ENCODE data around the gene LRRC10B. TPM values are rescaled to one million over a fixed set of nuclear protein-coding genes. Genes with fewer than 3 reads are reported as not detected.

The LRRC10B gene
- polyA plus RNA-seq, 1 donor: 0.63 TPM

DNA sequence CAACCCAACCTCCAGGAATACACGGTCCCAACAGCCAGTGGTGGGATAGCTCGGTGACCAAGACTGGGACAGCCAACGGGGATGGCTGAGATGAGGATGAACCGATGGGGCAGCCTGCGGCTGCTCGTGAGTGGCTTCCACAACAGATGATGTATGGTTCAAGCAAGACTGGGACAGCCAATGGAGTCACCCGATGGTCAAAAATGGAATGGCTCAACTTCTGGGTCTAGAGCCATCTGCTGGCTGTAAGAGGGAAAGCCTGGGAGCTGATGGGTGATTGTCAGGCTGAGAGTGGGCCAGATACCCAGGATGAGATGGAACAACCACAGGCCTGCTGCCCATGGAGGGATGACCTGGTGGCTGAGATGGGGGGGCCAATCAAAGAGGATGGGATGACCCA lies 36.8 kb downstream of the LRRC10B start:
- DNase-seq: no peak

- DNase-seq: no peak
Measured at GRCh38 chr11:61545921-61546320, 37.4 kb downstream of the LRRC10B start.

- DNase-seq: no peak
Measured at GRCh38 chr11:61546663-61547062, 38.1 kb downstream of the LRRC10B start.

GRCh38 chr11:61547246-61547645 lies 38.7 kb downstream of the LRRC10B start:
- no peak for DNase-seq

DNA sequence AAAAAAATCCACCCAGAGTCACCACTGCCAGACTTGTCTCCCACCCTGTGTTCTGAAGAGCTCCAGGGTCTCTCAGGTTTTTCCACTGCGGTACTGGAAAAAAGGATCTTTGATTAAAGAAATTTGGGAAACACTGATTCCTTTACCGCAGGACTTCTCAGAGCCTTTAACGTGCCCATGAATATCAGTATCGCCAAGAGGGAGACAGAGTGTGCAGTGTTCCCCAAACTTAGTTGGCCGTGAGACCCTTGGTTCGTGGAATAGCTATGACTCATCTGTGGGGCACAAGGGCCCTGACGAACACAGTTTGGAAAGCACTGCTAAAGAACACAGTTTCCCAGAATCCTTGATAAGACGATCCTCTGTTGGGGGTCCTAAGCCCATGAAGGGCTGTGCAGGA lies 40.6 kb downstream of the LRRC10B start:
- DNase-seq: no peak

- no peak for DNase-seq
Measured at GRCh38 chr11:61549662-61550568, 41.4 kb downstream of the LRRC10B start.

DNA sequence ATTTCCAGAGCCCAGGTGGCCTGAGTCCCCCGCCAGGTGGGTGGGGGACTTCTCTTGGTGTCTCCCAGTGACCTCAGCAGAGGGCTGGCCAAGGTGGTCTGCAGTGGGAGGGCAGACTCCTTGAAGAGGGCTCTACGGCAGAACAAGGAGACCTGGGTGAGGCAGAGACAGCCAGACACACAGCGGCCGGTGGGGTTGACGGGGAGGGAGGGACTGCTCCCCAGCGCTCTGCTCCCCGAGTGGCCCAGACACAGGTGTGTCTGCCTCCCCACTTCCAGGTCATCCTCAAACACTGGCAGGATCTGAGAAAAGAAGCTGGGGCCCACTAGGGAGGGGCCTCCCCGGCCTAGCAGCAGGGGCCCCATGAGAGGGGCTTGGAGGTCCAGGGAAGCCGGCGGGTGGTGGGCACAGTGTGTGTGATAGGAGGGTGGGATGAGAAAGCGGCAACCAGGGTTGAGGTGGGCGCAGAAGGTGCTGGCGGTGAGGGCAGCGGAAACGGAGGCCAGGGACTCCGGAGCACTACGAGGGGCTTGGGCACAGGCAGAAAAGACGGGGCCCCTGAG lies 42.2 kb downstream of the LRRC10B start:
- no peak for DNase-seq

- no peak for DNase-seq
Measured at GRCh38 chr11:61551634-61552033, 43.1 kb downstream of the LRRC10B start.

GRCh38 chr11:61552108-61552635 lies 43.6 kb downstream of the LRRC10B start:
- no peak for DNase-seq

DNA sequence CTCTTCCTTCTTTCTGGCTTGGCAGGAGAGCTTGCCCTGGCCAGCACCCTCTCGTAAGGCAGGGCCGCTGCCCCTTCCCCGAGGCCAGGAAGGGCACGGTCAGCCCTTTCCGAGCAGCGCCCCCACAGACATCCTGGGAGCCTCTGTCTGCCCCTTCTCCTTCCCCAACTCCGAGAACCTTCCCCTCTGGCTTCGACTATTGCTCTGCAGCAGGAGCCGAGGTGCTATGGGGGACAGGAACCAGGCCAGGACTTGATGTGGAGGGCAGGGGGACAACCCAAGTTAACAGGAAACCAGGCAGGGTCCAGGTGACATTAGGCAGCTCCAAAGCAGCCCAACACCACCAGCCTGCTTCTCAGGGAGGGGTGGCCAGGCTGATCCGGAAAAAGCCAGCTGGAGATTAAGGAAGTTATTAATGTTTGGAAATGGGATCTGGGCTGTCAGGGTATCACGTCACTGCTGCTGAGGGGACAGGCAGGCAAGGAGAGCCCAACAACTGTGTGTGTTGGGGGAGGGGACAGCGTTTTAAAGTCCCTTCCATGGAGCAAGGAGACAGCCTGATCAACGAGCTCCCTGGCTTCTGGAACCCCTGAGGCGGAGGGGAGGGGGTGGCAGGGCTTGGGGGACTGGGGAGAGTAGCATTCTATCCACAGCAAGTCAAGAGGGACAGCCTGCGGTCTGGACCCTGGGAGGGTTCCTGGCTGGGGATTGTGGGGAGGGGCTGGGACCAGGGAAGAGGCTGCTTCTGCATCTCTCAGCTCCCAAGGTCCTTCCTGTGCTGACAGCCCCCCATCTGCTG lies 45.0 kb downstream of the LRRC10B start:
- no peak for DNase-seq

DNA sequence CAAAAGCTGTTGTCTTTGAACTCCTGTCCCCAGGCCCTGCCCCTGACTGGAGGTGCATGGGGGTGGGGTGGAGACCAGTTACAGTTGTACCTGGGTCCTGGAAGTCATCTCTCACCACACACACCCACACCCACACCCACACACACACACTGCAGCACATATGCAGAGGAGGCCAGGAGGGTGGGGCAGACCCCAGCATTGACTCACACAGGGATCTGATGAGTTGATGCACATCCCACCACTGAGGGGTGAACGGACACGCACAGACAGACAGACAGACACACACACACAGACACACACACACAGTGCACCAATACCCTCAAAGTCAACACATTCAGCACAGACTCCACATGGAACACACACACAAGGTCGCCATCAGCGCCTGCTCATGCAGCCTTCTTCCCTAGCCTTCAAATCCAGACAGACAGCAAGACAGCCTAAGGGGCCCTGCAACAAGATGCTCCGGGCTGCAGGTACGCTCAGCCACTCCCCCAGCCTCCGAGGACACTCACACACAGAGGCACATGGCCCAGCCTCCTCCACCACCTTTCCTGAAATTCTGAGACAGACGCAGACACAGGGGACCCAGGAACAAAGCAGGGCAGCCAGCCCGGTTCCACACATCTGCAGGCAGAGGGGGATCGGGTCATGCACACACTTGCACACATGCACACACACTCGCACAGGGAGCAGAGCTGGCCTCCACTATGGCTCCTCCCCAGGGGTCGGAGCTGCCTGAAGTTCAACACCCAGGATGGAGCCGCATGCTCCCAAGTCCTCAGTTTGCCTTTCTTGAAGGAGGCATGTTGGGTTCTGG lies 45.8 kb downstream of the LRRC10B start:
- no peak for DNase-seq

GRCh38 chr11:61555051-61555969 lies 46.8 kb downstream of the LRRC10B start:
- no peak for DNase-seq

DNA sequence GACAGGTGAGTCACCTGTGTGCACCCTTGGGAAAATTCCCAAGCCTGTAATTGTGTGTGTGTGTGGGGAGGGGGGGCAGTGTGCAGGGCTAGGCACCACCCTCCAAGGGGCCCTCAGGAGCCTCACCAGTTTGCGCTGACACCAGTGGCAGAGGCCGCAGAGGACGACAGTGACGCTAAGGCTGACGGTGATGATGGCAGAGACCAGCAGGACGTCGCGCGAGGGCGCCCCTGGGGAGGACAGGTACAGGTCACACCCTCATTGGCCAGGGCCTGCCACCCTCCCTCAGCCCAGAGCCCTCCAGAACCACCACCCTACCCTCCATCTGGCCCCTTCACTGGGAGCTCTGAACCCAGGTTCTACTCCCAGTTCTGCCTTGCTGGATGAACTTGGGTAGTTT lies 47.4 kb downstream of the LRRC10B start:
- DNase-seq: no peak

DNA sequence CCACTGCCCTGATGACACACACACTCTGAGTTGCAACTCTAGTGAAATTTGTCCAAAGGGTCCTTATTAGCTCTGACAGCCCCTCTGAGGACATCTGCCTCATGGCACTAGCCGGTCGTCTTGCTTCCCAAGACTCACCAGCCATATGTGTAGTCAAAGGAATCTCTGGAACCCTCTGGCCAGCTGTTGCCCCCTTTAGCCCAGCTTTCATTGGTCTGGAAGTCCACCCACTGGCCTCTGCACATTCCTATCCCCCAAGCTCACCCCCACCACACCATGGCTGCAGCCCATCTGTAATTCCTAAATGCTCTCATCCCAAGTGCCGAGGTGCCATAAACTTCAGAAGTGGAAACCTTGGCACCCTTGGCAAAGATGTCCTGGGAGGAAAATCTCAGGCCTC lies 48.1 kb downstream of the LRRC10B start:
- no peak for DNase-seq

Other genes starting within 250 kb of the LRRC10B start
- 4.7 TPM for gene VWCE, start 213.4 kb upstream of the LRRC10B start, polyA plus RNA-seq (ENCODE audit: insufficient read length)
- 230 TPM for gene DDB1, start 175.6 kb upstream of the LRRC10B start, polyA plus RNA-seq (ENCODE audit: insufficient read length)
- gene TKFC, start 175.5 kb upstream of the LRRC10B start, polyA plus RNA-seq (ENCODE audit: insufficient read length): 58.3 TPM
- 30.2 TPM for gene CYB561A3, start 146.9 kb upstream of the LRRC10B start, polyA plus RNA-seq (ENCODE audit: insufficient read length)
- 59.2 TPM for gene TMEM138, start 146.4 kb upstream of the LRRC10B start, polyA plus RNA-seq (ENCODE audit: insufficient read length)
- gene TMEM216, start 116.2 kb upstream of the LRRC10B start, polyA plus RNA-seq (ENCODE audit: insufficient read length): 33.3 TPM
- gene CPSF7, start 78.8 kb upstream of the LRRC10B start, polyA plus RNA-seq (ENCODE audit: insufficient read length): 129 TPM
- gene SDHAF2, start 78.6 kb upstream of the LRRC10B start, polyA plus RNA-seq (ENCODE audit: insufficient read length): 44.5 TPM
- gene SYT7, start 72.3 kb downstream of the LRRC10B start, polyA plus RNA-seq (ENCODE audit: insufficient read length): 4.7 TPM
- 3.2 TPM for gene DAGLA, start 171.6 kb downstream of the LRRC10B start, polyA plus RNA-seq (ENCODE audit: insufficient read length)
- 23.1 TPM for gene MYRF, start 243.9 kb downstream of the LRRC10B start, polyA plus RNA-seq (ENCODE audit: insufficient read length)